ENCODE measurements around the gene LETMD1. TPM values are rescaled to one million over a fixed set of nuclear protein-coding genes. Genes with fewer than 3 reads are reported as not detected.

Gene LETMD1
- total and polyA plus RNA-seq, 2 donors from 2014 or later = 54.4 to 68.2 TPM

GRCh38 chr12:51025338-51025835, 22.7 kb upstream of the LETMD1 start:
- no peaks in the 10 kb centered on the region for H3K36me3 ChIP-seq (ENCODE audit: control insufficient read depth in 2 of 3, insufficient read depth in 3 of 3, low read length in 3 of 3)
- DNase-seq = peak in 2 of 5 donors; percentile 40 to 69
- H3K9ac ChIP-seq (ENCODE audit: low read length in 3 of 3) = peak overlapping the region; percentile 54 to 94 (median 87)
- TF ChIP-seq, protein P1, sequence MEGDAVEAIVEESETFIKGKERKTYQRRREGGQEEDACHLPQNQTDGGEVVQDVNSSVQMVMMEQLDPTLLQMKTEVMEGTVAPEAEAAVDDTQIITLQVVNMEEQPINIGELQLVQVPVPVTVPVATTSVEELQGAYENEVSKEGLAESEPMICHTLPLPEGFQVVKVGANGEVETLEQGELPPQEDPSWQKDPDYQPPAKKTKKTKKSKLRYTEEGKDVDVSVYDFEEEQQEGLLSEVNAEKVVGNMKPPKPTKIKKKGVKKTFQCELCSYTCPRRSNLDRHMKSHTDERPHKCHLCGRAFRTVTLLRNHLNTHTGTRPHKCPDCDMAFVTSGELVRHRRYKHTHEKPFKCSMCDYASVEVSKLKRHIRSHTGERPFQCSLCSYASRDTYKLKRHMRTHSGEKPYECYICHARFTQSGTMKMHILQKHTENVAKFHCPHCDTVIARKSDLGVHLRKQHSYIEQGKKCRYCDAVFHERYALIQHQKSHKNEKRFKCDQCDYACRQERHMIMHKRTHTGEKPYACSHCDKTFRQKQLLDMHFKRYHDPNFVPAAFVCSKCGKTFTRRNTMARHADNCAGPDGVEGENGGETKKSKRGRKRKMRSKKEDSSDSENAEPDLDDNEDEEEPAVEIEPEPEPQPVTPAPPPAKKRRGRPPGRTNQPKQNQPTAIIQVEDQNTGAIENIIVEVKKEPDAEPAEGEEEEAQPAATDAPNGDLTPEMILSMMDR (IDR thresholded peaks at IDR 0.05; ENCODE audit: borderline replicate concordance, extremely low read depth, insufficient read depth) = no peak
- H3K9me3 ChIP-seq (ENCODE audit: control insufficient read depth in 2 of 3, insufficient read depth in 1 of 3, low read length in 3 of 3) = no peaks in the 10 kb centered on the region
- no peaks in the 10 kb centered on the region for H3K27me3 ChIP-seq (ENCODE audit: control insufficient read depth, insufficient read depth, low read length)
- intact Hi-C loops (cut with DNase I) = no loop called here
- H3K4me3 ChIP-seq (ENCODE audit: low read length in 3 of 3) = peak overlapping the region; percentile 71 to 82 (median 75)
- FAIRE-seq = no peak
- H3K4me1 ChIP-seq (ENCODE audit: control insufficient read depth in 2 of 3, insufficient read depth in 2 of 3, low read depth in 1 of 3, low read length in 3 of 3) = peaks cover 0 to 35% (median 9%) of the 10 kb centered on the region in 3 donors
- H3K27ac ChIP-seq (ENCODE audit: low read depth in 2 of 2, low read length in 2 of 2) = peak overlapping the region; percentile 98

DNA sequence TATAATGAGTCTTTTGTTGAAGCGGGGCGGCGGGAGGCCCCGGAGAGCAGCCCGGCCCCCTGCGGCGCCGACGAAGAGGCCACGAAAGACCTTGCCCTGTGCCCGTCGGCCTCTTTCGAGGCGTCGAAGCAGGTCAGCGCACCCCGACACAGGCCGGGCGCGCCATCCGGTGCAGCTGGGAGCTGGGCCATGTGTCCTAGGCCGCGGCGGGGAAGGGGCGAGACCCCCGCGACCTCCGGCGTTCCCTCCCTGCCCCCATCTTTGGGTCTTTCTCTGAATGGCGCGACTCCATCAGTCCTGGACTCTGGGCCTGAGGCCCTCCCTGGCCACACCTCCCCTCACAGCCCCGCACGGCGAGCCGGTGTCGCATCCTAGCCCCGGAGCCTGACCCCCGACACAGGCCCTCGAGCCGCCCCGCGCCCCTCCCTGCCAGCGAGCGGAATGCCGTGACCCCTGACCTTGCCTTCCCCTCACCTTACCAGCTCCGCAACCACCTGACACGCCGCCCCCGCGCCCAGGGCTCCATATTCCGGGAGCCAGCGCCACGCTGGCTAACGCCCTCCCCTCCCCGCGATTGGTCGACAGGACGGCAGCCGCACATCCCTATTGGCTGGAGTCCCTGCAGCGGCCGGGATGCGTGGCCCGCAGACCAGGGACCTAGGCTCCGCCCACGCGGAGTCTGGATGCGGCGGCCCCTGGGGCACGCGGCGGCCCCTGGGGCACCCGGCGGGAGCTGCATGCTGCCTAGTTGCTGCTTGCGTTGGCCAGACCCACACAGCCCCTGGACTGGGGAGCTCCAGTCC, 22.1 kb upstream of the LETMD1 start, which contains the start of gene SLC11A2:
SLC11A2 (minus strand) TSS at position 549 of the 803 bp plus-strand sequence. CDS start 15,656 bp downstream, outside the sequence.
- Histone ChIP-seq H3K27ac (ENCODE audit: low read depth in 2 of 2, low read length in 2 of 2) (peak within 1 kb of the TSS; percentile 98), H3K9ac (ENCODE audit: low read length in 3 of 3) (peak within 1 kb of the TSS; percentile 54 to 94 (median 87)), H3K9me3 (ENCODE audit: control insufficient read depth in 2 of 3, insufficient read depth in 1 of 3, low read length in 3 of 3) (no peaks in the 10 kb centered on the region), H3K4me1 (ENCODE audit: control insufficient read depth in 2 of 3, insufficient read depth in 2 of 3, low read depth in 1 of 3, low read length in 3 of 3) (peaks cover 0 to 31% (median 9%) of the 10 kb centered on the region in 3 donors), H3K27me3 (ENCODE audit: control insufficient read depth, insufficient read depth, low read length) (no peaks in the 10 kb centered on the region), H3K4me3 (ENCODE audit: low read length in 3 of 3) (peak within 1 kb of the TSS; percentile 71 to 82 (median 75)), H3K36me3 (ENCODE audit: control insufficient read depth in 2 of 3, insufficient read depth in 3 of 3, low read length in 3 of 3) (no peaks in the 10 kb centered on the region)
- no peak for FAIRE-seq
- peak; percentile 96 to 98 (median 98) for DNase-seq
- intact Hi-C loops (cut with DNase I) = no loop called here
- TF ChIP-seq, protein P1 (IDR thresholded peaks at IDR 0.05; ENCODE audit: borderline replicate concordance, extremely low read depth, insufficient read depth) = no peak

DNA sequence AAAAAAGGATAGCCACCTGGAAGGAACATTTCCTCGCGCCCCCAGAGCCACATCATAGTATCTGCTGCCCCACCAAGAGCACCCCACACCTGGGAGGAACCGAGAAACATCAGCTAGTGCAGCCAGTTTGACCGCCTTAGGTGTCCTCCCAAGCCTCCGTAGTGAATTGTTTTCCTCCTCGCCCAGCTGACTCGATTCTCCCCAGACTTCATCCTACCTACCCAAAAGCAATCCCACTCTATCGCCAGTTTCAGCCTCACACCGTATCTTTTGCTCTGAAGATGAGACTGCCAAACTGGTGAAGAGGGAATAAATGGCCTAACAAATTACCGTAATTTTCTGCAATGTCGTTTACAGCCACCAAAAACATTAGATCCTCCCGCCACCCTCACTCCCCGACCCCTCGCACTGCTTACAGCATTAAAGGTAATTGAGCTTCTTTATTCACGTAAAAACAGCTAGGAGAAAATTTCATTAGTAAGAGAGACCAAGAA, 20.7 kb upstream of the LETMD1 start:
- DNase-seq (no peak), FAIRE-seq (no peak)
- Histone ChIP-seq H3K9me3 (ENCODE audit: control insufficient read depth in 2 of 3, insufficient read depth in 1 of 3, low read length in 3 of 3) (no peaks in the 10 kb centered on the region), H3K36me3 (ENCODE audit: control insufficient read depth in 2 of 3, insufficient read depth in 3 of 3, low read length in 3 of 3) (no peaks in the 10 kb centered on the region), H3K4me3 (ENCODE audit: low read length in 3 of 3) (no peak overlapping the region), H3K27ac (ENCODE audit: low read depth in 2 of 2, low read length in 2 of 2) (no peak overlapping the region), H3K27me3 (ENCODE audit: control insufficient read depth, insufficient read depth, low read length) (no peaks in the 10 kb centered on the region), H3K9ac (ENCODE audit: low read length in 3 of 3) (no peak overlapping the region), H3K4me1 (ENCODE audit: control insufficient read depth in 2 of 3, insufficient read depth in 2 of 3, low read depth in 1 of 3, low read length in 3 of 3) (peaks cover 0 to 21% (median 9%) of the 10 kb centered on the region in 3 donors)
- TF ChIP-seq, protein P1 (IDR thresholded peaks at IDR 0.05; ENCODE audit: borderline replicate concordance, extremely low read depth, insufficient read depth) = no peak
- intact Hi-C loops (cut with DNase I) = no loop called here

Data from kidney (tissue), 14 donors.